GM19438 (cell line): ENCODE data around the gene AATK.

Experiments used
- ATAC-seq: cut with Tn5 transposase; IDR thresholded peaks from one replicate; pipeline ENCODE4 v1.9.1; 2021; ENCODE audit warnings: low read depth; ENCODE audit not compliant: unreplicated experiment

The AATK gene

DNA sequence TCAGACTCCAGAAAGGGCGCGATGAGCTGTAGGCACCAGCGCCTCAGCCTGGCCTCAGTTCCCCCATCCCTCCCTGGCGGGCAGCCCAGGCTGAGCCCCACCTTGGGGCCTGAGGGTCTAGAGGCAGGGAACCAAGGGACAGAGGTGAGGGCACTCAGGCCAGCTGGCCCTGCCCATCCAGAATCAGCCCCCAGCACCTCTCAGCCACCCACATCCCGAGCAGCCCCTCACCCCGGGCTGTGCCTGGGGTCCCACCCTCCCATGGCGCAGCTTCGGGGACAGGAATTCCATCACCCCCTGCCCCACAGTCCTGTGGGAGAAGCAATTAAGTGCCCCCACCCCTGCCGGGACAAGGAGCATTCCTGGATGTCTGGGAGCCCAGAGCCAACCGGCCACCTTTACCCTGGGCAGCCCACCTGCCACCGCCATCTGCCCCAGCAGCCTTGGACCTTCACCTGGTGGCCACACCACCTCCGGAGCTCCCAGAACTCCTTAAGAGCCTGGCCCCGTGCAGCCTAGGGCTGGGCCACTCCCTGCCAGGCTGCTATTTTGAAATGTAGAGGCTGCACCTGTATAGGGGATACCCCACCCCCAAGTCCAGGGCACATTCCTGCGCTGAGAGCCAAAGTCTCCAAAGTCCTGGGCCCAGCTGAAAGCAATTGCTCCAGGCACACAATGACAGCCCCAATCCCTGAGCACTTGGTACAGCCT is 34.4 kb downstream of the AATK start:
- no peak for ATAC-seq

DNA sequence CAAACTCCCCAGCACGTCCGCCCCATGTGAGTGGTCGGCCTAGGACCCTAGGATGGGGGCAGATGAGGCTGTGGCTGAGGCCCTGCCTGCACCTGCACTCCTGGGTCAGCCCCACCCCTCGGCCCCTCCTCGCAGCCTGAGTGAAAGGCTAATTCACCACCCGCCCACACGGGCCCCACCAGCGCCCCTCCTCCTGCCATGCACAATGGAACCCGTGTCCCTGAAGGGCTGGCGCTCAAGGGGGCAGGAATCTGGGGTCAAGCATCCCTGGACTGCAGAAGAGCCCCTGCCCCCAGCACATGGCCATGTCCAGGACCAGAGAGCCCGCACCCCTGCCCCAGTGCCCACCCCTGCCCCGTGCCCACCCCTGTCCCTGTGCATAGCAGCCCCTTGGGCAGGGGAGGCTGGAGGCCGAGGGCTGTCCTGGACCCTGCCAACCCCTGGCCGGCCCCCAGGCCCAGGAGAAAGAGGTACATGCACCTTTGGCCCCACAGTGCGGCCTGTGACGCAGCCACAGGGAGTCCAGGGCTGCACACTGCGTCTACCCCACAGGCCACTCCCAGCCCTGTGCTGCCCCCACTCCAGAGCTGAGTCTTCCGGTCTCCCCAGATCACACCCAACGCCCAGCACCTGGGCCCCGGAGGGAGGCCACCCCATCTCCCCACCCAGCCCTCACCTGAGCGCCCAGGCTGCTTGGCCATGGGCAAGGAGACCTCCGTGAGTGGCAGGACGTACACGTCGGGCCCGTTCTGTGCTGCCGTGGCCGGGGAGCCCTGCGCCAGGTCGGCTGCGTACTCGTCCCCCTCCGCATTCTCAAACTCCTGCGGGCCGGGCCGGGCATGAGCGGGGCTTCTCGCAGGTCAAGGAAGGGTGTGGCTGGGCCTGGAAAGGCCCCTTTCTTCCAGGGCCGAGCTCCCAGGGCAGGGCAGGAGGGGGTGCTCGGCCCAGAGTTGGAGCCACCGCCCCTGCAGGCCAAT is 35.3 kb downstream of the AATK start:
- ATAC-seq = no peak

DNA sequence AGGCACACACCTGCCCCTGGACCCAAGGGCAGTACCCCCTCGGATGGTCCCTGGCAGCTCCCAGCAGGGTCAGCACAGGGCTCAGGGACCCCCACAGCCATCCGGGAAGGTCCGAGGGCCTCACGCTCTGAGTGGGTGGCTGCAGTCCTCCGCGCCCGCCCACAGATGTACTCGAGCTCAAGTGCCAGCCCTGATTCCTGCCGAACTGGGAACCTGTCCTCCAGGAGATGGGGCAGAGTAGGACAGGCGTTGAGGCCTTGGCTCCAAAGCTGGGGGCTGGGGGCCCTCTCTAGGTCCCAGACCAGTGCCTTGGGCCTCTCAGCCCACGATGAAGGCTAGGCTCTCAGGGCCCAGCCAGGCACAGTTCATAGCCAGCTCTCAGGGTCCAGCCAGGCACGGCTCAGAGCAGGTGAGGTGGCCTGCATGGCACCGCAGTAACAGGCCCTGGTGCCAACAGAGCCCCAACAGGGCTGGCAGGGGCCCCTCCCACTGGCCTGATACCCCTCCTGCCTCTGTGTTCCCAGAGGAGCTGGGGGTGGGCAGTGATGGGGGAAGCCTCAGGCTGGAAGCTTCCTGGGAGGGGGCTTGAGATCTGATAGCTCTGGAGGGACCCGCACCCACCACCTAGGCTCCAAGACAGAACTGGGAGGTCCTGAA is 36.2 kb downstream of the AATK start:
- no peak for ATAC-seq

DNA sequence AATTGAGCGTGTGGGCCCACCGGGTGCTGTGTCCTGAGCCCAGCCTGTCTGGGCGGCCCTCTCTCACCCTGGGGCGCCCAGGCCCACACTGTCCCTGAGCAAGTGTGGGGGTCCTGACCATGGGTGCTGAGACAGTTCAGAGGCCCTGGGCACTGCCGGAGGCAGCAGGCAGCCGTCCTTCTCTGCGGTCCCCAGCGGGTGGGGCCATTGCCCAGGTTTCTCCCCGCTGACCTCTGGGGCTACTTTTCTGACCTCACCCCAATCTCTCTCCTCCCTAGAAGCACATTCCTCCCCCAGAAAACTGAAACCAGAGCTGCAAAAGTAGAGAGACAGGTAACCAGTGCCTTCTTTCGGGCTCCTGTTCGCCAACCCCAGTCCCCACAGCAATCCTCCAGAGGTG is 36.7 kb downstream of the AATK start:
- ATAC-seq = no peak

DNA sequence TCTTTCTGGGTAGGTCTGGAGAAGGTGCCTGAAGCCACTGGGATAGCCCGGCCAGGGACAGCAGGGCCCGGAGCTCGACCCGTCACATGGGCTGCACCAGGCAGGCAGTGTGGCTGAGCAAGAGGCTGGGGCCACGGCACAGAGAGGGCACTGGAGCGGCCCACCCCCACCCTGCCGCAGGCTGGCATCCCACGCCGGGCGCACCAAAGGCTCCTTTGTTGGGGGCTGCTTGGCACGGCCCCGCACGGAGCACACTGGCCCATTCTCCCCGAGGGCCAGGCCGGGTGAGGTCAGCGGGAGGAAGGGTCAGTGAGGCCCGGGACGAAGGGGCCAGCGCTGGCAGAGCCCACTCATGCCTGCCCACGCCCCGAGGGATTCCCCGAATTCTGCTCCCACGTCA is 37.2 kb downstream of the AATK start:
- no peak for ATAC-seq

DNA sequence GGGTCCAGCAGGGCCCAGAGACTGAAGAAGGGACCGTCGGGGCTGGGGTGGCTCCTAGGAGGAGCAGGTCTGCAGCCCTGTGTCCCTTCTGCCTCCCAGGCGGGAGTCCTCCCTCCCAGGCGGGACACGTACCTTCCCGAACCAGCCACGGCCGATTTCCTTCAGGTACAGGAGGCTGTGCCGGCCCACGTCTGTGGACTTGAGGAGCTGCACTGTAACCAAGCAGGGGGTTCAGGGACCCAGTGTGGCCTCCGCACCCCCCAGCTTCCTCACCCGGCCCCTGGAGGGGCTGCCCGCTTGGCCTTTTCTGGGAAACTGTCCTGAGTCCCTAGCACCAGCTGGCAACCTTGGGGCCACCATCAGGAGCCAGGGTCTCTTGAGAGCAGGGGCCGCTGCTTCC is 37.7 kb downstream of the AATK start:
- no peak for ATAC-seq

DNA sequence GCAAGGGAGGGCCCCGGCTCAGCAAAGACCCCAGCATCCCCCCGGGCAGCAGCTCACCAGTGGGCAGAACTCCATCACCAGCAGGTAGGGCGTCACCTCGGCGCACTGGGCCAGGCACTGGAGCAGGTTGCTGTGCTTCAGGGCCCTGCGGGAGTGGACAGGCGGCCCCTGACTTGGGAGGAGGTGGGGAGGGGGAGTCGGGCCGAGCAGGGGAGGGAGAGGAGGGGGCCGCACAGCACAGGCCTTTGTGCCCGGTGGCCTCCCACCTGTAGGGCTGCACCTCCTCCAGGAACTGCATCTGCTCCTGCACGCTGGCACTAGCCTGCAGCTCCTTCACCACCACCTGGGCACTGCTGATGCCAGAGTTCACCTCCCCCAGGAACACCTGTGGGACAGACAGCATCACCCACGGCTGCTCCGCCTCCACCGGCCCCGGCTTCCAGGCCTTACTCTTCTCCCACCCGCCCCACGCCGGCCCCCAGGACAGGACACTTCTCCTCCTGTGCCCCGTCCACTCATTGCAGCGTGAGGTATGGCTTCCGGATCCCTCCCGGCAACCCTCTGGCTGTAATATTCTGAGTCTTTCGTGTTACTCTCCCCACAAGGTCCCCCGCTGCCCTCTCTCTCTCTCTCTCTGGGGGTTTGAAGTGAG is 38.4 kb downstream of the AATK start:
- no peak for ATAC-seq

DNA sequence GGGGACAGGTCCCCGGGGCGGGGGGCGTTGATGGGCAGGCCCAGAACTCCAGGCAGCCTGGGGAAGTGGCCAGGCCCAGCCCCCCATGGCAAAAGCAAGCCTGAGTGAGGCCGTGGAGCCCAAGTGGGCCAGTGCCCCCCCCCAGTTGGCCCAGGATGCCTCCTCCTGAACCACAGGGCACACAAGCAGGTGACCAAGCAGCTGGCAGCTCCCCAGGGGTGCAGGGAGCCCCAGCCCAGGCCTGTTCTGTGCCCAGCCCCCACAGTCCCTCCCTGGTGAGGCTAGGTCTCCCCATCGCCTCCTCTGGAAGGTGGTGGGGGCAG is 38.9 kb downstream of the AATK start:
- no peak for ATAC-seq

DNA sequence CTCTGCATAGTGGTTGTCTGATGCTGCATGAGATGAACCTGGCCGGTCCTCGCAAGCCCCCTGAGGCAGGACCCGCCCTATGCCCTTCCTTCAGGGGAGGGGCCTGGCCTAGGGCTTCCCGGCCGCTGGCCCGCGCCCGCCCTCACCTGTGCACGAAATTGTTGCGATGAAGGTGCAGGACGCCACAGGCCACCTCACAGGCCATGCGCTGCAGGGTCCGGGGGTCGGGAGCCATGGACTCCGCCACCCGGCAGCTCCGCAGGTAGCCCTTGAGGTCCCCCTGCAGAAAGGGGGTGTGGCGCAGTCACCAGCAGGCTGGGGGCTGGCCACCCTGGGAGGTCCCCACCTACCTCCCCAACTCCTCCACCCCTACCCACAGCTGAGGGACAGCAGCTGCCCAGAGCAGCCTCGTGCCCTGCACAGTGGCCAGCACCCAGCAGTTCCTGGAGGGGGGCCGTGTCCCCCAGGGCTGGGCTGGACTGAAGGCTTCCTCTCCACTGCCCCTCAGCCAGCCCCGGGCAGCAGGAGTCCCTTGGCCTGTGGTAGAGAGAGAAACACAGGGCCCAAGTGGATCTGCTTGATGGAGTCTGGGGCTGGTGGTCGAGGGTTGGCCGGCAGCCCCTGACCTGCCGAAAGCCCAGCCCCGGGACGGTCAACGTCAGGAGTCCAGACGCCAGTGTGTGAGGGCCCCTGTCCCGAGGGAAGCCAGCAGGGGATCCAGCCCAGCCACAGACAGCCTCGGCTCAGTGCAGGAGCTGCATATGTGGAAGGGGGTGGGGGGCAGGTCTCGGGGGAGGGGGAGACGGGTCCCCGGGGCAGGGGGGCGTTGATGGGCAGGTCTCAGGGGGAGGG is 39.5 kb downstream of the AATK start:
- ATAC-seq = no peak

DNA sequence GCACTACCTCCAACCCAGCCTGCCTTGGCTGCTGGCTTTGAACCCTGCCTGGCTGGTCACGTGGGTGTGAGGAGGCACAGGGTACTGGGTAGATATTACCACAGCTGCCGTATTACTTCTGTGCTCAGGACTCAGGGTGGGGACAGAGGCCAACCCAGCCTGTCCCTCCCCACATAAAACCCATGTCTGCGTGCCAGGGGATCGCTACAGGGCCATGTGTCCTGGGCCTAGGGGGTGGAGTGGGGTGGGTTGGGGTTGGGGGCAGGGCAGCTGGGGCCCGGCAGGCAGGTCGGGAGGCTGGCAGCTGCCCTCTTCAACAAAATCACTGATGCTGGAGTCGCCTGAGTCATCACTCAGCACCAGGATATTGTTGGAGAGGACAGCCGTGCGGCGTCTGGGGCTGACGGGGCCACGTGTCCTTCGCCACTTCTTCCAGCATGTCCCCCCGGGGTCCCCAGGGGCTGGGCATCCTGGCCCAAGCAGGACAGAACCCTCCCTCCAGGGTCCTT is 40.4 kb downstream of the AATK start:
- ATAC-seq = no peak

DNA sequence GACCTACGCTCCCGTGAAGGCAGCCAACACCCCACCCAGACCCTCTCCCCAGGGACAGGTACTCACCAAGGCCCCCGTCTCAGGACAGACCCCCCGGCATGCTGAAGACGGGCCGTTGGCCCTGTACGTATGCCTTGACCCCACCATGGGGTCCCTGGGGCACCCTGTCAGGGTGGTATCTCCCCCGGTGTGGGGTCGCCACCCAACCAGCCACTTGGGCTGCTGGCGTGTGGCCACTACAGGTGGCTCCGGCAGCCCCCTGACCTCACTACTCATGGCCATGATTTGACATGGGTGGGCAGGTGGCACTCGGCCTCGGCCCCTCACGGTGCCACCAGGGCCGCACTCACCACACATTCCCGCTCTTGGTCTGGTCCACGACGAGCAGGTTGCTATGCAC is 41.6 kb downstream of the AATK start:
- no peak for ATAC-seq

DNA sequence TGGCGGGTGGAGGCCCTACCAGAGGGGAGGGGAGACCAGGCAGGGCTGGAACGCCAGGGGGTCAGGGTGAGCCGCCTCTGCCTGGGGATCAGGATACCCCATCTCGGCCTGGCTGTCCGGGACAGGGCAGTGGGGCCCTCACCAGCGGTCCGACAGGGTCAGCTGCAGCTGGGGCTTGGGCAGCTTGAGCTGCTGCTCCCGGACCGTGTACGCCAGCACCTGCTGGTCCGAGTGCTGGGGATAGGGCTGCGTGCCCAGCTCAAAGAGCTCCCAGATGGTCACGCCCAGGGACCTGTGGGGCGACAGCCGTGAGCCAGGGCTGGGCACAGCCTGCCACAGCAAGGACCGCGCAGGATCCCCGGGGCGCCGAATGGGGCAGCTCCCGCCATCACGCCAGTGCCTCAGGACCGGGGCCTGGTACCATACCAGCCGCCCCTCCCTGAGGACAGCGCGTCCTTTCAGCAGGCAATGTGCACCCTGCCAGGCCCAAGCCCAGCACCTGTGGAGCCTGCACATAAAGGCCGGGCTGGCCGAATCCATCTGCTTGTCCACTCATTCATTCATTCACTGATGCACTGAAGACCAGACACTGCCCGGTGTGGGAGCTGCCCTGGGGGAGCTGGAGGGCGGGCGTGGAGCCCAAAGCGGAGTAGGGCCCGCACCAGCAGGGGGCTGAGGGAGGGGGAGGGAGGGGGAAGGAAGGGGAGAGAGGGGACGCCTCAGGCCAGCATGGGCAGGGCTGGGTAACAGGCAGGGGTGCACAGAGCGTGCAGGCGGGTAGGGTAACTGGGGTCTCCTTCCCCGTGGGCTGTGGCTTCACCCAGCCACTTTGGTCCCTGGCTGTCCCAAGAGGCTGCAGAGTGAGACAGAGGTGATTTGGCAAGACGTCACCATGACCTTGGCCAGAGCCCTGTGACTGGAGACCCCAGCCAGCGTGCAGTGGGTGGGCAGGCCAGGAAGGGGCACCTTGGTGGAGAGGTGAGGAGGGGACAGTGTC is 42.7 kb downstream of the AATK start:
- no peak for ATAC-seq

DNA sequence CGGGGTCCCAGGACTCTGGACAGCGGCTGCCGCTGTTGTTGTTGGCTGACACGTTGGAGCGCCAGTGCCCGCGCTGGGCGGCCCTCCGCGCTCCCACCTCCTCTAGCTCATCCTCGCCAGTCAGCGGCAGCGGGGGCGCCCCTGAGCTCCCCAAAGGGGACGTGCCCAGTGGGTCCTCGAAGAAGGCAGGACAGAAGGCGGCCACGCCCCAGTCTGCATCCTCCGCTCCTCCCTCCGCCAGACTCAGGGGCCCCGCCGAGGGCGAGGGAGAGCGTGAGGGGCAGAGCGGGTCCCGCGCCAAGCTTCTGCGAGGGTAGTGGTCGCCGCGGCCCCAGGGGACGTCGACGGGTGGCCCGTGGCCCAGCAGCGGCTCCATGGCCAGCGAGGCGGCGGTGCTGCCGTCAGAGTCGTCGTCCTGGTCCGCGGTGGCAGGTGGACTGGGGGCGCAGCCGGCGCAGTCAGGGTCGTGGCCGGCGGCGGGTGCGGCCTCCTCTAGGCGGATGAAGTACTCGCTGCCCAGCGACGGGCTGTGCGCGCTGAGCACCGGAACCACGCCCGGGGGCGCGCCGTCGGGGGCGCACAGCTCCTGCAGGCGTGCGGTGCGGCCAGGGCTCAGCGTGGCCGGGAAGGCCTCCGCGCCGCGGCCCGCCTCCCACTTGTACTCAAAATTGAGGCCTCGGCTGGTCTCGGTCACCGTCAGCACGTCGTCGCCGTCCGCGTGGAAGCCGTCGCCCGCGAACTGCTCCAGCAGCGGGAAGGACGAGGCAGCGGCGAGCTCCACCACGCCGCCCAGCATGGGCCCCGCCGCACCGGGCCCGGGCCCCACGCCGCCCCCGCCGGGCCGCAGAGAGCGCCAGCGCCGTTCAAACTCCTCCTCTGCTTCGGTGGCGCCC is 43.9 kb downstream of the AATK start:
- ATAC-seq = no peak

DNA sequence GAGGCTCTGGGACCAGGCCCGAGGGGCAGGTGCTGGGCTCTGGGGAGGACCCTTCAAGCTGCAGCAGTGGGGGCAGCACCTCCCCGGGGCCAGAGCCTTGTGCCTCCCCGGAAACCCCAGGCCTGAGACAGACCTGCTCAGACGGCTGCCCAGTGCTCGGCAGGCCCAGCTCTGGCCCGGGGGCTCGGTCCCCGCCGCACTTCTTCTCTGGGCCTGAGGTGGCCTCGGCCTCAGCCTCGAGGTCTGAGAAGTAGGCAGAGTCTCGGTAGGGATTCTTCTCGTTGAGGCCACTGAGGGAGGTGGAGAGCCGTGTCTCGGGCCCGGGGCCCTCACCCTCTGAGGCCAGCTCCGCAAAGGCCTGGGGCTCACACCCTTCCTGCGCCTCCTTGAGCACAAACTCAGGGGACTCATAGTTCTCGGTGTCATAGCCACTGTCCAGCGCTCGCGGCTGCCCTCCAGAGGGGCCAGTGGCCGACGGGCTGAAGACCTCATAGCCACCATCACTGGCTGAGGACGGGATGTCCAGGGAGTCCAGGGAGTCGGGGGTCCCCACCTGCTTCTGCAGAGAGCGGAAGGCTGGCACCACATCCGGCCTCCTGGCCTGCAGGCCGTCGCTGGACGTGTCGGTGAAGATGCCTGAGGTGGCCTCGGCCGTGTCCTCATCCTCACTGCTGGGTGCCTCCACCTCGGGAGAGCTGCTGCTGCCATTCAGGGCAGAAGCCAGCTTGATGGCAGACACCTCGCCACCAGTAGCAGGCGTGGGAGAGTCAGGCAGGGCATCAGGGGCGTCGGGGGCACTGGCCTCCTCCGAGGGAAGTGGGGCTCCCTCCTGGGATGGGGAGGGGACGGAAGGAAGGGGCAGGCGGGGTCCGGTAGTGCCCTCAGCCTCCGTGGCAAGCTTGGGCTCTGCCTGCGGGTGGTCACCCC is 45.1 kb downstream of the AATK start:
- no peak for ATAC-seq

DNA sequence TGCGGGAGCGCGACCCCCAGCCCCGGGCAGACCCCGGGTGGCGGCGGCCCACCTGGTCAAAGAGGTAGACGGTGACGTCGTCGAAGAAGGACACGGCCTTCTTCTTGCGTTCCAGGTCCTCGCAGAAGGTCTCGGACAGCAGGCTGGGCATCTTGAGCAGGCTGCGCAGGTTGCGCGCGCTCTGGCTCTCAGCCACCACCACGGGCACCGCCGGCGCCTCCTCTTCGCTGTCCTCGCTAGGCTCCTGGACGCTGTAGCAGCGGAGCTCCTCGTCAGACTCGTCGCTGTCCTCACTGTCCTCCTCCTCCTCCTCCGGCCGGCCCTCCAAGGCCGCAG is 45.9 kb downstream of the AATK start:
- no peak for ATAC-seq

DNA sequence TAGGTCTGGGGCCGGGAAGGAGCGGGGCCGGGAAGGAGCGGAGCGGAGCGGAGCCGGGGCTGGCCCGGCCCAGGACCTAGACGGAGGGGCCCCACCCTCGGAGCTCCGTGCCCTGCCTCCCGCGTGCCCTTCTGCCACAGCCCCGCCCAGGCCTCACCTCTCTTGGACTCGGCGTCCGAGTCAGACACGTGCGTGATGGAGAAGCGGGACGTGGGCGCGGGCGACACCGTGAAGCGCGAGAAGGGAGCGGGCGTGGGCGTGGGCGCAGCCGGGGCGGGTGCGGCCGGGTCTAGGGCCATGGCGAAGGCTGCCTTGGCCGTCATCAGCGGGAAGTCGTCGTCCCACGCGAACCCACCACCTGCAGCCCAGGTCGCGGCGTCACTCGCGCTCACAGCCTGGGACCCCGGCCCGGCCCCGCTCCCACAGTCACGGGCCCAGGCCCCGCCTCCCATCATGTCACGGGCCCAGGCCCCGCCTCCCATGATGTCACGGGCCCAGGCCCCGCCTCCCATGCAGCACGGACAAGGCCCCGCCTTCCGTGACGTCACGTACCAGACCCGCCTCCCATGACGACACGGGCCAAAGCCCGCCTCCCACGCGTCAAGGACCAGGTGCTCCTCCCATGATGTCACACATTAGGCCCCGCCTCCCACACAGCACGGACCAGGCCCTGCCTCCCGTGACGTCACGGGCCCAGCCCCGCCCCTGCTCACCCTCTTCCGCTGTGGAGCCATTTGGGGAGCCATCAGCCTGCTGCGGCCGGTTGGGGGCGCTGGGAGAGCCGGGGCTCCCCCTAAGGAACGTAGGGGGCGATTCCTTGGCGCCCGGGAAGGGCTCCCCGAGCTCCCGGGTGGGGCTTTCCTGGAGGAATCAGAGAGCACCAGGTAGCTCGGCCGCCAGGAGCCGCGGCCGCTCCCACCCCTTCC is 46.5 kb downstream of the AATK start:
- ATAC-seq = no peak
